GM18511 (cell line): ENCODE results near the gene YBEY.

Experiments
- ATAC-seq: cut with Tn5 transposase; IDR thresholded peaks from one replicate; pipeline ENCODE4 v1.9.1; 2021; ENCODE audit warnings: mild to moderate bottlenecking, moderate library complexity; ENCODE audit not compliant: unreplicated experiment

The YBEY gene

DNA sequence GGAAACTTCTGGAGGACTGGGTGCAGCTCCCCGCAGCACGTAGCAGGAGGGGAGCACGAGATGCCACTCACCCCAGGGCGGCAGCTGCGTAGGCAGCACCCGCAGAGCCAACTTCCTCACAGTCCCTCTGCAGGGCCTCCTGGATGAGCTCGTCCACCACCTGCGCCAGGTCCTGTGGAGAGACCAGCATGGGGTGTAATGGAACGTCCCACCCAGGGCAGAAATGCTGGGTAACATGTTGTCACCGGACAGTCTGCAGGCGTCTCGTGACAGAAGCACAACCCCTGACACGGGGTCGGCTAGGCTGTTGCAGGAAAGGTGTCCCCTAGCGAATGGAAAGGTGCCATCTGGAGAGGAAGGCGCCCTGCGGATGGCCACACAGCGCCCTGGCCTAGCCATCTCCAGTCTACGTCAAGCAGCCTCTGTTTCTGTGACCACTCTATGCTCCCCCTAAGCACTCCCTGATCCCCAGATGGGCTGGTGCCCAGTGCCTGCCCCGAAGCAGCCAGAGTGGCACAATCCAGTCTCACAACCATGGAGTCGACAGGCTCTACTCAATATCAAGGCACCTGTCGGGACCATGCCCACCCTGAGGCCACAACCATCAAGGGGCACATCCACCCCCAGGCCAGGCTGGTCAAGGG is 22.0 kb upstream of the YBEY start:
- no peak for ATAC-seq

DNA sequence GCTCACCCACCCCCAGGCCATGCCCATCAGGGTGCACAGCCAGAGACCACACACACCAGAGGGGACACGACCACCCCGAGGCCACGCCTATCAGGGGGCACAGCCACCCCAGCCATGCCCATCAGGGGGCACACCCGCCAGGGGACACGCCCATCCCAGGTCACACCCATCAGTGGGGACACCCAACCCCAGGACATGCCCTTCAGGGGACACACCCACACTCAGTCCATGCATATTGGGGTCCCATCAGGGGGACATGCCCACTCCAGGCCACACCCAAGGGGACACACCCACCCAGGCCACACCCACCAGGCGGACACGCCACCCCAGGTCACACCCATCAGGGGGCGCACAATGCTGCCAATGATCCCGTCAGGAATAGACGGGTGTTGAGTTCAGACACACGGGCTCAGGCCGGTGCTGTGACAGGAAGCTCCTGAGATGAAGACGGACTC is 21.4 kb upstream of the YBEY start:
- ATAC-seq = no peak

DNA sequence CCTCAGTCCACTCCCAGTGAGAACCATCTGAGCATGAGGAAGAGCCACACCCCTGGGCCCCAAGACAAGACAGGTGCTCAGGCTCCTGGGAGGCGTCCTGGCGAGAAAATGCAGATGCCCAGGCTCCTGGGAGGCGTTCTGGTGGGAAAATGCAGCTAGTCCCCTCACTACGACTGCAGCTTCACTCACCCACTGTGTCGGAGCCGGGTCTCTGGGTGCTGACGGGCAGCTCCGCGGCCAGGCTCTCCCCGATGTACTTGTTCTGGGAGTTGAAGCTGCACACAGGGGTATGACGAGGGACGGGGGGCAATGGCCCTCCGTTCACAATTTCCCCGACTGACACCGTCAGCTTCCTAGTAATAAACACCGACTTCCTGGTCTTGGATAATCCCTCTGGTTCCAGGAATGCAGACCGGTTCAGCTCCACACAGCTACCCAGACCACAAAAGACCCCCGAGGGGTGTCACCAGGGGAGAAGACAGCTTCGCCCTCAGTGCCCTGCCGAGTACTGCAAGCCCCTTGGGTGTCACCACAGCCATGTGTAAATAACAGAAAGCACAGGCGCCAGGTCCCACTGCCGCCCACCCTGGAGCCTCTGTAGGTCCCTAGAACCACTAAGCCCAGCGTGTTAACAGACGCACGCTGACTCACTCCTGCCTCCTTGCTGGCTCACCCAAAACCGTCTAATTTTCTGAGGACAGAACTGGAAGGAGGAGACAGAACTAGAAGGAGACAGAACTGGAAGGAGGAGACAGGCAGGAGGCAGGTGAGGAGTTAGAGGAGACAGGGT is 20.2 kb upstream of the YBEY start:
- no peak for ATAC-seq

DNA sequence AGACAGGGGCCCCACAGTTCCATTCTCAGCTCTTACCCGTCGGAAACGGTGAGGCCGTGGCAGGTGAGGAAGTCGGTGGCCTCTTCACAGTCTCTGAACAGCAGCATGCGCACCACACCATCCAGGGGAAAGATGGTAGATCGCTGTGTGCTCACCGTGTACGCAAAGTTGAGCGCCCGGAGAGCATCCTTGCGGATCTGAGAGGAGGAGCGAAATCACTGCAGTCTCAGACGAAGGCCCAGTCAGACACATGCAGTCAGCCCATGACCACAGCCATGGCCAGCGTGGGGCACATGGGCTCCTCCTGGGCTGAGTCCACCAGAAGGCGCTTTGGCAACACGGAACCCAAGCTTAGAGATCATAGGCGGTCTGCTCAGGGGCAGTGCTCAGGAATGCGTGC is 19.2 kb upstream of the YBEY start:
- ATAC-seq = no peak

DNA sequence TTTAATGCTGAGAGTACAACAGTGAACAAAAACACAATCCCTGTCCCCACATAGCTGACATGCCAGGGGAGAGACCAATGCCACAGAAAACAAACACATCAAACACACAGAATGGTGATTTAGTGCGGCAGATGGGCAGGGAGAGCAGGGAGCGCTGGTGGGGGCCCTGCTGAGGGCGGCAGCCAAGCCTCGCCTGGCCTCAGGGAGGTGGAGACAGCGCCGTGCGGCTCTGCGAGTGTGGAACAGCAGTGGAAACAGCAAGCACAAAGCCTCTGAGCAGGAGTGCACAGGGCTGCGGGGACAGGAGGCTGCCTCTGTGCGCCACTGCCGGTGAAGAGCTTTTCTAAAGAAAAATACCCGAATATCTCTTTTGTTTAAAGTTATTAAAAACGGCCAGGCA is 17.8 kb upstream of the YBEY start:
- ATAC-seq = no peak

DNA sequence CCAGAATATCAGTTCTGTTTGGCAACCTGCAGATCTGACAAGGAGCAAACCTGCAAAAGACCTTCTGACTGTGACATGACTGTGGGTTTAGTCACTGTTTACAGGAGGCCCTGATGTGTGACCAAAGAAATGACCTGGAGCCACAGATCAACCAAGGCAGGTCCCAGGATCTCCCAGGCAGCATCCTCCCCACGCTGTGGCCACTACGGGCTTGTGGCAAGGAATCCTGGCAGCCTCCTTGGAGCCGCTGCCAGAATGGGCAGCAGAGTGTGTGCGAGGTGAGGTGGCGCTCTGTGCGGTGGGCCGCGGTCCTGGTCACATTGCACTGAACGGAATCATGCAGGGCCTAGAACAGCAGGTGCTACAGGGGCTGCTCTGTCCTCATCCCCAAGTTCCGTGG is 16.7 kb upstream of the YBEY start:
- no peak for ATAC-seq

DNA sequence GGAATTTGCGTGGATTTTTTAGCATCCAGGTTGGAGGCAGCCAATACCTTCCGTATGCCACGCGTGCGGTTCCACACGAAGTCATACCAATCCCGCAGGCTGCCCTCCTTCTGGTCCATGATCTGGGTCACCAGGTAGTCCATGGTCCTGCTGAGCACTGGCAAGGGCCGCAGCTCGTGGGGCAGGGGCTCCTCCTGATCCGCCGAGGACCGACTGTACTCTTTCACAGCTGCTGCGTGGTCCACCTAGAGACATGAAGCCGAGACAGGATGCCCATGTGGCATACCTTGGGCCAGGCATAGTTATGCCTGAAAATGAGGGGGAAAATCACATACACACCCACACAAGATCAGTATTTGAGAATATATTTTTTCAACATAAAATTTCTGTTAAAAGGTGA is 12.8 kb upstream of the YBEY start:
- no peak for ATAC-seq

DNA sequence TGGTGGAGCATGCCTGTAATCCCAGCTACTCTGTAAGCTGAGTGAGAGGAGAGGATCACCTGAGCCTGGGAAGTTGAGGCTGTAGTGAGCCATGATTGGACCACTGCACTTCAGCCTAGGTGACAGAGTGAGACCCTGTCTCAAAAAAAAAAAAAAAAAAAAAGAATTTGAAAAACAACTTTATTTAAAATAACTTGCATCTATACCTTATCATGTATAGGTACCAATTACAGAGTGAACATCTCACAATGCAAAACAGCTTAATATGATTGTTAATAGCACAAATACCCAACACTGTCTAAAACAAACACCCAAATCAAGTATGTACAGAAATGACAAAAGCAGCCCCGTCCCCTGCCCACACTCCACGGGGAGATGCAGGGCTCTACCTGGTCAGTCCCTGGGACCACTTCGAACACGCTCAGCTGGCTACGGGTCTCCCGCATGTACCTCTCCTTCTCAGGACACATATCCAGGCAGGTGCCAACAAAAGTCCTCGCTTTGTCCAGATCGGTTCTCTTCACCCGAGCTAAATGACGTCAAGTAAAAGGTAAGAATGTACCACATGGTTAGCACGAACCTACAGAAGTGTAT is 11.2 kb upstream of the YBEY start:
- ATAC-seq = no peak

DNA sequence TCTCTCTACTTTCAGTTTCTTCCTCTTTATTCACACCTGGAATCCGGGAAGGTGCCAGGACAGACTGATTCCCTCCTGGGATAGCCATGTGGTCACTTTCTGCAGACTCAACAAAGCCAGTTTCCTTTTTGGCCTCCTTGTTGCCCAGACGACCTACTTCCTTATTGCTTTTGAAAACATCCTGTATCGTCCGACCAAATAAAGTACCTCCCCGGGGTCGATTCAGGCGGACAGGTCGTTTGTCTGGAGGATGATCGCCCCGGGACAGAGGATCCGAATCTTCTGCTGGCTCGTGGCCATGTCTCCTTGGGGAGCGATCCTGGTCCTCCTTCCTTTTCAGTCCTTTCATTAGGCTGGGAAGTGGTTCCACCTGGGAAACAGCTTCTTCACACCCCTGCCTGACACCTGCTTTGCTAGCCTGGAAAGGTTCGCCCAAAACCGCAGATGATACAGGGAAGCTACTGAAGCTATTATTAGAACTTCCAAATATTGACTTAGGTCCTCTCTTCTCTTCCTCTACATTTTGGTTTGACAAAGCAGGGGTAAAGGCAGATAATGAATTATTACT is 2.0 kb upstream of the YBEY start:
- no peak for ATAC-seq

DNA sequence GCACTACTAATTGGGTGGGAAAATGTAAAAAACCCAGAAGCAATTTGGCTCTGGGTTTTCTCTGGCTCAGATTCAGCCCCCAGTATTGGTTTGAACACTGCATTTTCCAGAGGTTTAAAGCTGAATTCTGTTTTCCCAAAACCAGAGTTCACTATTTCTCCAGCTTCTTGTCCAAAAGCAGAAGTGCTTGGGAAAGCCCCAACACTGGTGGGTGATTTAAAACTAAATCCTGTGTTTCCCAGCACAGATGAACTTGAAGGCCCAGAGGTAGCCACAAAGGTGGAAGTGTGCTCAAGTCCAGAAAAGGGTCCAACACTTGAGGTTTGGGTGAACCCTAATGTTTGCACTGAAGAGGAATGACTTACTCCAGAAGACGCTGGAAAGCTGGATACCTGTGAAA is 1.4 kb upstream of the YBEY start:
- no peak for ATAC-seq

DNA sequence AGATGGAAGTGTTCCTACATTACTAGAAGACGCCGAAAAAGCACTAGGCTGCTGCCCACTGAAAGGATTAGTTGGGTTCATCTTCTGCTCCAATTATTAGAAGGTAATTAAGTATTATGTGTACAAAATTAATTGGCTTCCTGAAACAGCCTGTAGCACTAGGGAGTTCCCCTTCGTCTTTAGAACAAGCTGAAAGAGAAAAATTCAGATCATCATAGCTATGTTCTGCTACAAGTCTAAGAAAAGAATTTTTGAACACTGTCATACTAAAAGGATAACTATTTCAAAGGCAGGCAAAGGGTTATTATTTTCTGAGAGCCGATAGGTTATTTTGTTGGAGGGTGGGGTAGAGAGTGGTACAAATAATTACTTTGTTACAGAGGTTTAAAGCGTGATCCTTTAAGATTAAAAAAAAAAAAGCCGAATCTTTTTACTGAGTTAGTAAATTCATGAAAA is 908 bp upstream of the YBEY start, which contains the start of gene MCM3AP:
Gene MCM3AP (minus strand): TSS at position 406 of the 456 bp plus-strand sequence. CDS start 325 bp downstream, at position 81.
- no peak for ATAC-seq

DNA sequence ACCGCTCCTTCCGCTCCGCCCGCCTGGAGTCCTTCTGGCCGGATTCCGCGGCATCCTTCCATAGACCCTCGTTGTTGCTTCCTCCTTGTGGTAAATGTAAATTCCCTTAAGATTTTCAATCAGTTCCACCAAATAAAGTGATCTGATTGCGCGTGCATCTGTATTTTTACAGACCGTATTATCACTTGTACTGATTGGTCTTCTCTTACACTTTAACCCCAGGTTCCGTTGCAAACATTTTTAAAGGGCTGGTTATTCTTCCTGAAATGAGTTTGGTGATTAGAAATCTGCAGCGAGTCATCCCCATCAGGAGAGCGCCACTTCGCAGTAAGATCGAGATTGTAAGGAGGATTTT is 483 bp downstream of the YBEY start:
- ATAC-seq = no peak

DNA sequence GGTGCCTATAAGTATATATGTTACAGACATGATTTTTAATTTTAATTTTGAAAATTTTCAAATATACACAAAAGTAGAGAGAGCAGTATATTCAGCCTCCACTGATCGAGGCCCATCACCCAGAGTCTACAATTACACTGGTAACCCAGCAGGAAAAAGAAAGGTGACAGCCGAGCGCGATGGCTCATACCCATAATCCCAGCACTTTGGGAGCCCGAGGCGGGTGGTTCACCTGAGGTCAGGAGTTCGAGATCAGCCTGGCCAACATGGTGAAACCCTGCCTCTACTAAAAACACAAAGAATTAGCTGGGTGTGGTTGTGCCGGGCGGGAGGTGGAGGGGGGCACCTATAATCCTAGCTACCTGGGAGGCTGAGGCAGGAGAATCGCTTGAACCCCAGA is 1.4 kb downstream of the YBEY start:
- no peak for ATAC-seq

DNA sequence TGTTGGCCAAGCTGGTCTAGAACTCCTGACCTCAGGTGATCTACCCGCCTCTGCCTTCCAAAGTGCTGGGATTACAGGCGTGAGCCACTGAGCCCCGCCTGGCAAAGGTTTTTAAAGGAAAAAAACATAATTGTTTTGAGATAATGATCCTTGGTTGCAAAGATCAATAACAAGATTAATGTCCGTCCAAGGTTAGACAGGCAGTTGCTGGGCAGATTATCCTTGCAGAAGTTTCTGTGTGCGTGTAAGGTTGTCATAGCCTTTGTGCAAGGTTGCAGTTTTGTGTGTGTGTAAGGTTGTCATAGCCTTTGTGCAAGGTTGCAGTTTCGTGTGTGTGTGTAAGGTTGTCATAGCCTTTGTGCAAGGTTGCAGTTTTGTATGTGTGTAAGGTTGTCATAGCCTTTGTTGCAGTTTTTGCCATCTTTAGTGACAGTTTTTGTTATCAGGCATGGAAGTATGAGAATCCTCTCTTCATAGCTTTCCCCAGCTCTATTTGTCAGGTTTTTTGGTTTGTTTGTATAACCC is 3.6 kb downstream of the YBEY start:
- ATAC-seq = no peak

DNA sequence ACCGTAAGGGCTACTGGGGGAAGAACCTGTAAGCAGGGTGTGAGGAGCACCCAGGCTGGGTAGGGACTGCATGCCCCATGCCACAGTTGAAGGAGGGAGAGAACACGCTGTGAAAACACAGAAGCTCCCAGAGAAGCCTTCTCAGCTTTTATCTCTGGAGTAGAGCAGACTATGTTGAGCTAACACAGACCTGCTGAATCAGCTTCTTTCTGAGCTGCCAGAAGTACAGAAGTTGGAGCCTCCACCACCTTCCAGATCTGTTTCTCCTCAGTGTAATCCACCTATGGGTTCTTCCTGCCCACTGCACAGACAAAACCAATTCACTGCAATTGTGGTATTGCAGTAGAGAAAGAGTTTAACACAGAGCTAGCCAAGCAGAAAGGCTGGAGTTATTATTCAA is 5.4 kb downstream of the YBEY start:
- no peak for ATAC-seq

DNA sequence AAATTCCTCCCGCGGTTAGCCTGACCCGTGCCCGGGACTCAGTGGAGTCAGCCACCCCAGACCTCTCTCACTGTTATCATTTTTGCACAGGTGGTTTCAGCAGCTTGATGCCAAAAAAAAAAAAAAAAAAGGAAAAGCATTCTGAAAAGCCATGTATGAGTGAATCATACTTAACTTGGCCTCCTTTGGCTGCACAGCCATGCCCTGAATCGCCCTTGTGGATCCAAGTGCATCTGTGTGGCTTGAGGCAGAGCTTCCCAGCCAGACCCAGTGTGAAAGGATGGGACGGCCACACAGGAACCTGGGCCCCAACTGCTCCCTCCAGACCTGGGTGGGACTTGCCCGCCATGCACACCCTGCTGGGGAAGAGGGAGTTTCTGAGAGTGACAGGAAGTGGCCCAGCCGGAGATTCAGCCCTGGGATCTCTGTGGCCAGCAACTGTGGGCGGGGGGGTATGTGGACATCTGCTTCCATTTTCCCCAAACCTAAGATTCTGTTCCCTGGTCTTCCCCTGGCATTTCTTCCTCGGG is 8.6 kb downstream of the YBEY start:
- no peak for ATAC-seq

DNA sequence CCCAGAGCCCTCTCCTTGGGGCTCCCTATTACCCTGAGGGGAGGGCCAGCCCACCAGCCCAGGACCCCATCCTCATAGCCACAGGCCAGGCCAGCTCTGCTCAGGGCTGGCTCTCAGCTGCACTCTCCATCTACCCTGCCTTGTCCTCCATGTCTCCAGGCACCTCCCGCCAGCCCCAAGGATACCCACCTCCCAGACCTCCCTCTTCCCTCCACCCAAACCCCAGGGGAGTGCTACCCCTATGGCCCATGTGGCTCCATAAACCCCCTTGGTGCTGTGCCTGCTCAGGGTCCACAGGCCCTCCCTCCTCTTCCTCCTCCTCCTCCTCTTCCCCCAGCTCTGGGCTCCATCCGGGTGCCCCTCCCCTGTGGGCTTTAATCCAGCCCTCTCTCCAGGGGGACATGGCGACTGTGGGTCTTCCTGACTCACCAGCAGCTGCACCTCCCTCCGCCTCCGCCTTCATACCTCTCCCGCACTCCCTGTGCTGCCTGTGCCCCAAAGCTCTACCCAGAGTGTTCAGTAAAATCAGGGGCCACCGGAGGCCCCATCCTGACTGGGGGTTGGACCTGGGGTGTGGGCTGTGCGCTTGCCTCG is 9.1 kb downstream of the YBEY start:
- ATAC-seq = no peak

DNA sequence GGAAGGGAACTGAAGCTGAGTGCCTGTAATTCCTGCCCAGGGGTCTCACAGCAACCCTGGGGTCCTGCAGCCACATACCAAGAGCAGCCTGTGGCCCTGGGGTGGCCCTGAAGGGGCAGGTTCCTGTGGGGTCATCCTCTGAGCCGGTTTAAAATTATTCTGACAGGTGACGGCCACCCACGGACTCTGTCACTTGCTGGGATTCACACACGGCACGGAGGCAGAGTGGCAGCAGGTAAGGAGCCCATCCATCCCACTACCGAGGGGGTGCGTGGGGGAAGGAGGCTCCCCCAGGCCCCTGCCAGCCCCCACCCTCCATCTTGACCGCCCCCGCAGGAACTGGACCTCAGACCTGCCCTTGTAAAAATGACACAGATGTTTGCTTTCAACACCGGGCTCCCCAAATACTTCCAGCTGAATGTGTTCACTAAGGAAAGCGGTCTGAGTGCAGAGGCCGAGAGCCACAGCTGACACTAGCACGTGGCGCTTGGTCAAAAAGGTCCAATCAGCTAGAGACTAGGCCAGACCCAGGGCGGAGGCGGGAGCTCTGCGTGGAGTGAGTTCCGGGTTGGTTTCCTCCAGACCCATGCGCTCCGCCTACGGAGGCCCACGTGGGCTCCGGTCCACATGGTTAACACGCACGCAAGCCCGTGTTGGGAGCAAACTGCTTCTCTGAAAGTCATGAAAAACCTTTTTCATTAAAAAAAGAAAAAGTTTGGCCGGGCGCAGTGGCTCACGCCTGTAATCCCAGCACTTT is 10.0 kb downstream of the YBEY start:
- ATAC-seq = no peak

DNA sequence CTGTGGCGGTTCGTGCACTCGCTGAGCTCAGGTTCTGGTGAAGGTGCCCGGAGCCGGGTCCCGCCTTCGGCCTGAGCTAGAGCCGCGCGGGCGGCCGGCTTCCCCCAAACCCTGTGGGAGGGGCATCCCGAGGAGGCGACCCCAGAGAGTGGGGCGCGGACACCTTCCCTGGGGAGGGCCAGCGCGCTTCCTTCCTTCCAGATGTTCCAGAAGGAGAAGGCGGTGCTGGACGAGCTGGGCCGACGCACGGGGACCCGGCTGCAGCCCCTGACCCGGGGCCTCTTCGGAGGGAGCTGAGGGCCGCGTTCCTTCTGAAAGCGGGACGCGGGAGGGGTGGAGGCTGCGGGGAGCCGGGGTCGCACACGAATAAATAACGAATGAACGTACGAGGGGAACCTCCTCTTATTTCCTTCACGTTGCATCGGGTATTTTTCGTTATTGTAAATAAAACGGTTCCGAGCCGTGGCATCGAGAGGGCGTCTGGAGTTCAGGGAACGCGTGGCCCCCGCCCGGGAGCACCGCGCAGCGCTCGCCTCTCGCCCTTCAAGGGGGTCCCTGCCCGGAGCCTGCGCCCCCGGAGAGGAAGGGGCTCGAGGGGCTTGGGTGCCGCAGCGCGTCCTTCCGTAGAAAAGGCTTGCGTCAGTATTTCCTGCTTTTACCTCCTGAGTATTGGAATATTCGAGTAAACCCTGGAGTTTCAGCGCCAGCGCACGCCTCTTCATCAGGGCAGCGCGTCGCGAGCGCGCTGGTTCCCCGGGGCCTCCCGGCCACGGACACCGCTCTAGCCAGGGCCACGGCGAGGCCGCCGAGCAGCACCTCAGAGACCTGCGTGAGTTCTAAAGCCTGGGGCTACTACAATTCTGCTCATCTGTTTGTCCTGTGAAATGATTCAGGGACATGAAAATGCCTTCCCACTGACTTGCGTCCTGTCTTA is 11.5 kb downstream of the YBEY start:
- ATAC-seq = no peak
